Measurements from ENCODE around the gene NKTR. TPM values are rescaled to one million over a fixed set of nuclear protein-coding genes. Genes with fewer than 3 reads are reported as not detected.
"Not testable (repeated sequence)": the region's sequence is repeated elsewhere in the genome, so short reads cannot be mapped to it uniquely, and the experiment has no call there.

Gene NKTR
- total and polyA plus RNA-seq, 2 experiments from 2014 or later: 26.0 to 32.6 TPM

DNA sequence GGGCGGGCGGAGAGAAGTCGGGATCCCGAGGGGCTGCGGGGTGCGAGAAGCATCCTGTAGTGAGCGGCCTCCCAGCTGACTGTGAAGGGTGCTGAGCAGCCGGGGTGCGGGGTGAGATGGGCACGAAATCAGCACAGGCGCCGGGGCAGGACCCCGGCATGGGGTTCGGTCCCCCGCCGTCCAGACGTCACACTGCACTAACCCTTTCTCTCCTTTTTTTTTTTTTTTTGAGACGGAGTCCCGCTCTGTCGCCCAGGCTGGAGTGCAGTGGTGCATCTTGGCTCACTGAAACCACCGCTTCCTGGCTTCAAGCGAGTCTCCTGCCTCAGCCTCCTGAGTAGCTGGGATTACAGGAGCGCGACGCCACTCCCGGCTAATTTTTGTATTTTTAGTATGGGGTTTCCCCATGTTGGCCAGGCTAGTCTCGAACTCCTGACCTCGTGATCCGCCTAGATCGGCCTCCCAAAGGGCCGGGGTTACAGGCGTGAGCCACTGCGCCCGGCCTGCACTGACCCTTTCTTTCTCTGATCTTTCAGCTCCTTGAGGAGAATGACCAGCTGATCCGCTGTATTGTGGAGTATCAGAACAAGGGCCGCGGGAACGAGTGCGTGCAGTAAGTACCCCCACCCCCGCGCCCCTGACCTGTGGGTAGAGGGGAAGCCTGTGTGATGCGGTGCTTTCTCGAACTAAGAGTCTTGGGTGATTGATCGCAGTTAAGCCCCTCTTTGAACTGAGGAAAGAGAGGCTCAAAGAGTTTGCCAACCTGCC lies 9.3 kb upstream of the NKTR start:
- peak overlapping the region; percentile 66 for H2AFZ ChIP-seq
- H3K9me2 ChIP-seq (ENCODE audit: insufficient read depth): no peaks in the 10 kb centered on the region
- peak; percentile 51 for DNase-seq
- H3F3A ChIP-seq (ENCODE audit: insufficient read depth): peaks cover 7% of the 10 kb centered on the region; the same call in 1 of the 2 replicates
- peak overlapping the region; percentile 73 for H3K4me2 ChIP-seq (ENCODE audit: unreplicated experiment)
- peaks cover 8% of the 10 kb centered on the region; the same call in 1 of the 2 replicates for H3K4me1 ChIP-seq (ENCODE audit: insufficient read depth)
- 4 to 8% methylated on average over 26 to 44 of the region's 44 CpGs for WGBS, 2 experiments (ENCODE audit: low coverage in 1 of 2, low lambda C conversion rate in 2 of 2, missing lambda C conversion rate in 2 of 2)
- no peaks in the 10 kb centered on the region for H4K20me1 ChIP-seq (ENCODE audit: insufficient read depth)
- in situ Hi-C loops (cut with MboI): no loop called here
- peaks cover 53% of the 10 kb centered on the region for H3K79me2 ChIP-seq (ENCODE audit: insufficient read depth)
- peak overlapping the region; percentile 85 for H3K9ac ChIP-seq
- H3K27ac ChIP-seq: peak overlapping the region; percentile 54
- no peaks in the 10 kb centered on the region for H3K27me3 ChIP-seq (replicated peaks; ENCODE audit: insufficient read depth)
- no peak for TF ChIP-seq EZH2 (IDR thresholded peaks at IDR 0.05; ENCODE audit: insufficient read depth, poor library complexity, severe bottlenecking)
- no peak for TF ChIP-seq EZH2phosphoT487 (IDR thresholded peaks at IDR 0.05; ENCODE audit: insufficient read depth, low read depth)
- H3K9me3 ChIP-seq (ENCODE audit: low read depth): no peaks in the 10 kb centered on the region
- peak overlapping the region; percentile 75 for H3K4me3 ChIP-seq
- H3K36me3 ChIP-seq (ENCODE audit: low read depth): peaks cover 16% of the 10 kb centered on the region; the same call in 1 of the 2 replicates

DNA sequence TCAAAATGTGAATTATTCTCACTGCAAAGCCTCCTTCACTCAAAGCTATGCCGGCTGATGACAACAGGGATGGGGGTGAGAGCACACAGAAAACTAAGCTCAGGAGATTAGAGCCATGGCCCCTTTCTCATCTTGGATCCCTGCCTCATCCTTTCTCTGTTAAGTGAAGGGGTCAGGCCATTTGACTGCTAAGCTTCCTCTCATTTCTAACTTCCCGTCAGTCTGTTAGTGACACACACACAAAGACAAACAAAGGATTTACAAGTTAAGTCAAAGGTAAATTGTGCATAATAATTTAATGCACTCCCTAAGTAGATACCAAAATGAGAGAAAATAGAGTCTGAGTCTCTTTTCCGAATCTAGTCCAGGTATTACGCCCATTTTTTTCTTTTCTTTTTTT lies 8.7 kb upstream of the NKTR start:
- Histone ChIP-seq H3K27me3 (replicated peaks; ENCODE audit: insufficient read depth) (no peaks in the 10 kb centered on the region), H3K4me3 (peak overlapping the region; percentile 75), H3K9ac (peak overlapping the region; percentile 85), H3K9me3 (ENCODE audit: low read depth) (no peaks in the 10 kb centered on the region), H3K79me2 (ENCODE audit: insufficient read depth) (peaks cover 58% of the 10 kb centered on the region), H3K36me3 (ENCODE audit: low read depth) (peaks cover 16% of the 10 kb centered on the region; the same call in 1 of the 2 replicates), H3K4me2 (ENCODE audit: unreplicated experiment) (peak overlapping the region; percentile 73), H4K20me1 (ENCODE audit: insufficient read depth) (no peaks in the 10 kb centered on the region), H3K9me2 (ENCODE audit: insufficient read depth) (no peaks in the 10 kb centered on the region), H3K27ac (peak overlapping the region; percentile 54; the same call in 1 of the 2 replicates), H2AFZ (peak overlapping the region; percentile 66), H3F3A (ENCODE audit: insufficient read depth) (peaks cover 7% of the 10 kb centered on the region; the same call in 1 of the 2 replicates), H3K4me1 (ENCODE audit: insufficient read depth) (peaks cover 8% of the 10 kb centered on the region; the same call in 1 of the 2 replicates)
- WGBS, 2 experiments (ENCODE audit: low coverage in 1 of 2, low lambda C conversion rate in 2 of 2, missing lambda C conversion rate in 2 of 2): 55 to 59% methylated on average over 4 of the region's 4 CpGs
- DNase-seq: peak; percentile 26
- in situ Hi-C loops (cut with MboI): no loop called here
- TF ChIP-seq EZH2 (IDR thresholded peaks at IDR 0.05; ENCODE audit: insufficient read depth, poor library complexity, severe bottlenecking): no peak
- no peak for TF ChIP-seq EZH2phosphoT487 (IDR thresholded peaks at IDR 0.05; ENCODE audit: insufficient read depth, low read depth)

DNA sequence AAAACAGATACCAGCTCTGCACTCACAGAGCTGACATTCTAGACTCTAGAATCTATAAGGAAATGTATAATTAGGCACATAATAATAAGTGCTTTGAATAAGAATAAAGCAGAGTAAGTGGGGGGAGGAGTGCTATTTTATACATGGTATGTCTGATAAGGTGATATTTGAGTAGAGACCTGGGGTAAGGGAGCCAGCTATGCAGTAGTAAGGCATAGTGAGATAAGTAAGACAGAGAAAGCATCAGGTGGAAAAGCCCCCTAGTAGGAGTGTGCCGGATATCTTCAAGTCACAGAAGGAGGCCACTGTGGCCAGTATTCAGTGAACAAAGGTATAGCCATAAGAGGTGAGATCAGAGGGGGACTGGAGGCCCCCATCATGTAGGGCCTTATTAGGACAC lies 6.9 kb upstream of the NKTR start:
- 100% methylated on average over 1 of the region's 1 CpG for WGBS, 2 experiments (ENCODE audit: low coverage in 1 of 2, low lambda C conversion rate in 2 of 2, missing lambda C conversion rate in 2 of 2)
- H3K36me3 ChIP-seq (ENCODE audit: low read depth): peaks cover 16% of the 10 kb centered on the region; the same call in 1 of the 2 replicates
- in situ Hi-C loops (cut with MboI): no loop called here
- no peak overlapping the region for H3K4me3 ChIP-seq
- H3K4me1 ChIP-seq (ENCODE audit: insufficient read depth): peaks cover 8% of the 10 kb centered on the region; the same call in 1 of the 2 replicates
- H3K9me2 ChIP-seq (ENCODE audit: insufficient read depth): no peaks in the 10 kb centered on the region
- no peak overlapping the region for H3K4me2 ChIP-seq (ENCODE audit: unreplicated experiment)
- H2AFZ ChIP-seq: no peak overlapping the region
- no peaks in the 10 kb centered on the region for H4K20me1 ChIP-seq (ENCODE audit: insufficient read depth)
- TF ChIP-seq EZH2 (IDR thresholded peaks at IDR 0.05; ENCODE audit: insufficient read depth, poor library complexity, severe bottlenecking) (no peak), EZH2phosphoT487 (IDR thresholded peaks at IDR 0.05; ENCODE audit: insufficient read depth, low read depth) (no peak)
- no peaks in the 10 kb centered on the region for H3K9me3 ChIP-seq (ENCODE audit: low read depth)
- H3F3A ChIP-seq (ENCODE audit: insufficient read depth): peaks cover 10% of the 10 kb centered on the region
- no peak for DNase-seq
- no peaks in the 10 kb centered on the region for H3K27me3 ChIP-seq (replicated peaks; ENCODE audit: insufficient read depth)
- H3K79me2 ChIP-seq (ENCODE audit: insufficient read depth): peaks cover 76% of the 10 kb centered on the region
- no peak overlapping the region for H3K9ac ChIP-seq
- no peak overlapping the region for H3K27ac ChIP-seq

DNA sequence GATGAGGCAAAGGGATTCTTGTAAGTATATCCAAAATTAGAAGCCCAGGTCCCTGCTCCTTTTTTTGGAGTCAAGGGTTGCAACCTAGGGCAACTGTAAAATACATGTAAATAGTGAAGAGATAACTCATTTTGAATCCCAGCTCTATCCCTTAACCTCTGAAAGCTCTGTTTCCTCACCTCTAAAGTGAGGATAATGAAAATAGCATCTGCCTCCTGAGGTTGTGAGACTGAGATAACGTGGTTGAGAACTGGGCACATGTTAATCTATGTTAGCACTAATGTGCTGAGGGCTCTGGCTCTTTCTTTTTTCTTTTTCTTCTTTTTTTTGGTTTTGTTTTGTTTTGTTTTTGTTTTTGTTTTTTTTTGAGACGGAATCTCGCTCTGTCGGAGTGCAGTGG lies 4.8 kb upstream of the NKTR start:
- Histone ChIP-seq H2AFZ (no peak overlapping the region), H3F3A (ENCODE audit: insufficient read depth) (peaks cover 17% of the 10 kb centered on the region), H3K4me2 (ENCODE audit: unreplicated experiment) (no peak overlapping the region), H3K9me2 (ENCODE audit: insufficient read depth) (no peaks in the 10 kb centered on the region), H3K79me2 (ENCODE audit: insufficient read depth) (peaks cover 81% of the 10 kb centered on the region), H3K4me1 (ENCODE audit: insufficient read depth) (peaks cover 10% of the 10 kb centered on the region; the same call in 1 of the 2 replicates), H3K4me3 (no peak overlapping the region), H4K20me1 (ENCODE audit: insufficient read depth) (no peaks in the 10 kb centered on the region), H3K27me3 (replicated peaks; ENCODE audit: insufficient read depth) (no peaks in the 10 kb centered on the region), H3K9me3 (ENCODE audit: low read depth) (no peaks in the 10 kb centered on the region), H3K9ac (no peak overlapping the region), H3K36me3 (ENCODE audit: low read depth) (peaks cover 16% of the 10 kb centered on the region; the same call in 1 of the 2 replicates), H3K27ac (no peak overlapping the region)
- DNase-seq: no peak
- TF ChIP-seq EZH2phosphoT487 (IDR thresholded peaks at IDR 0.05; ENCODE audit: insufficient read depth, low read depth) (no peak), EZH2 (IDR thresholded peaks at IDR 0.05; ENCODE audit: insufficient read depth, poor library complexity, severe bottlenecking) (no peak)
- WGBS, 2 experiments (ENCODE audit: low coverage in 1 of 2, low lambda C conversion rate in 2 of 2, missing lambda C conversion rate in 2 of 2): 85 to 92% methylated on average over 4 of the region's 4 CpGs
- in situ Hi-C loops (cut with MboI): no loop called here

DNA sequence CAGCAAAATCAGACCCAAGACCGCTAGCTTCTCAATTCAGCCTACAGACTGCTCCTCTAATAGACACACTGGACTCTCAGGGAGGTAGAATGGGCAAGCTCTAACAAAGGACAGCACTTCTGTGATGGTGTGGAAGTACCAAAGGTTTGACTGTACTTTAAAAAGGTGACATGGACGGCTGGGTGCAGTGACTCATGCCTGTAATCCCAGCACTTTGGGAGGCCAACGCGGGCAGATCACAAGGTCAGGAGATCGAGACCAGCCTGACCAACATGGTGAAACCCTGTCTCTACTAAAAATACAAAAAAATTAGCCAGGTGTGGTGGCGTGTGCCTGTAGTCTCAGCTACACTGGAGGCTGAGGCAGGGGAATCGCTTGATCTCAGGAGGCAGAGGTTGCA lies 3.4 kb upstream of the NKTR start:
- H3K9me3 ChIP-seq (ENCODE audit: low read depth); H3K9ac ChIP-seq; in situ Hi-C loops (cut with MboI); H3K27me3 ChIP-seq (replicated peaks; ENCODE audit: insufficient read depth); H3K4me3 ChIP-seq; H3K9me2 ChIP-seq (ENCODE audit: insufficient read depth); H3K4me1 ChIP-seq (ENCODE audit: insufficient read depth); H2AFZ ChIP-seq; H4K20me1 ChIP-seq (ENCODE audit: insufficient read depth); DNase-seq; H3K4me2 ChIP-seq (ENCODE audit: unreplicated experiment); H3K27ac ChIP-seq: not testable (repeated sequence)
- Histone ChIP-seq H3F3A (ENCODE audit: insufficient read depth) (peaks cover 28% of the 10 kb centered on the region), H3K36me3 (ENCODE audit: low read depth) (peaks cover 16% of the 10 kb centered on the region; the same call in 1 of the 2 replicates), H3K79me2 (ENCODE audit: insufficient read depth) (peaks cover 78% of the 10 kb centered on the region)
- WGBS, 2 experiments (ENCODE audit: low coverage in 1 of 2, low lambda C conversion rate in 2 of 2, missing lambda C conversion rate in 2 of 2): 94 to 95% methylated on average over 7 of the region's 7 CpGs

Measured in GM23248 (cell line).